Neural progenitor cell (in vitro differentiated cells): ENCODE results near the gene AMBRA1. TPM values are rescaled to one million over a fixed set of nuclear protein-coding genes. Genes with fewer than 3 reads are reported as not detected.

ENCODE experiments used
- DNase-seq: peaks from one replicate; pipeline ENCODE4 v3.0.0-alpha.2; 2016; ENCODE audit warnings: low spot score
- H2AFZ ChIP-seq: fragments of 200-600 bp; sonication (generic); replicated peaks from 2 replicates; pipeline ENCODE4 v1.6.1; 2016; ENCODE audit warnings: antibody characterized with exemption
- H3F3A ChIP-seq: fragments of 200-600 bp; sonication (generic); 2 replicates; pipeline ENCODE4 v1.6.1; 2016; ENCODE audit warnings: antibody characterized with exemption, low read depth
- H3K27ac ChIP-seq: fragments of 200-600 bp; sonication (generic); 2 replicates; pipeline ENCODE4 v1.5.1; 2016; ENCODE audit warnings: mild to moderate bottlenecking
- H3K27me3 ChIP-seq: fragments of 200-600 bp; sonication (generic); 2 replicates; pipeline ENCODE4 v1.6.1; 2016; ENCODE audit warnings: mild to moderate bottlenecking, moderate library complexity
- H3K36me3 ChIP-seq: fragments of 200-600 bp; sonication (generic); 2 replicates; pipeline ENCODE4 v1.5.1; 2016
- H3K4me1 ChIP-seq: fragments of 200-600 bp; sonication (generic); 2 replicates; pipeline ENCODE4 v1.6.1; 2016; ENCODE audit warnings: mixed run types
- H3K4me2 ChIP-seq: fragments of 200-600 bp; sonication (generic); 2 replicates; pipeline ENCODE4 v1.6.1; 2016
- H3K4me3 ChIP-seq: fragments of 200-600 bp; sonication (generic); 2 replicates; pipeline ENCODE4 v1.5.1; 2016
- H3K79me2 ChIP-seq: fragments of 200-600 bp; sonication (generic); 2 replicates; pipeline ENCODE4 v1.6.1; 2016; ENCODE audit warnings: low read depth
- H3K9ac ChIP-seq: fragments of 200-600 bp; sonication (generic); 2 replicates; pipeline ENCODE4 v1.6.1; 2016
- H3K9me3 ChIP-seq: fragments of 200-600 bp; sonication (generic); 2 replicates; pipeline ENCODE4 v1.5.1; 2016; ENCODE audit warnings: low read depth
- H4K20me1 ChIP-seq: fragments of 200-600 bp; sonication (generic); 2 replicates; pipeline ENCODE4 v1.6.1; 2016; ENCODE audit warnings: low read depth
- H3K27ac Mint-ChIP-seq: 3 replicates; pipeline ENCODE4 v1.8.0; 2021; ENCODE audit warnings: mixed read lengths
- H3K27me3 Mint-ChIP-seq: 2 replicates; pipeline ENCODE4 v1.8.0; 2022; ENCODE audit warnings: low read depth, mild to moderate bottlenecking, inconsistent platforms, moderate library complexity, mixed read lengths; ENCODE audit not compliant: insufficient read depth
- H3K36me3 Mint-ChIP-seq: 3 replicates; pipeline ENCODE4 v1.8.0; 2021; ENCODE audit warnings: mixed read lengths
- H3K4me1 Mint-ChIP-seq: 3 replicates; pipeline ENCODE4 v1.8.0; 2021; ENCODE audit warnings: mixed read lengths
- H3K4me3 Mint-ChIP-seq: 3 replicates; pipeline ENCODE4 v1.8.0; 2021; ENCODE audit warnings: mild to moderate bottlenecking, moderate library complexity, mixed read lengths
- H3K9me3 Mint-ChIP-seq: 3 replicates; pipeline ENCODE4 v1.8.0; 2020; ENCODE audit warnings: mixed read lengths
- EZH2 ChIP-seq: fragments of 200-600 bp; sonication (generic); IDR thresholded peaks from 2 replicates; pipeline ENCODE4 v1.6.1; 2017; ENCODE audit warnings: antibody characterized with exemption, mild to moderate bottlenecking, moderate library complexity
- EZH2phosphoT487 ChIP-seq: fragments of 200-600 bp; sonication (generic); IDR thresholded peaks from 2 replicates; pipeline ENCODE4 v1.6.1; 2017; ENCODE audit warnings: antibody characterized with exemption
- total RNA-seq: library from RNA; depleted of rRNA; stranded (reverse); fragments of >200 nt; gene quantifications from 2 replicates; pipeline ENCODE4 v1.2.3, GENCODE V29; 2015; ENCODE audit warnings: low replicate concordance
- TF ChIP-seq, protein P1 (sequence below): fragments of 200-600 bp; sonication (generic); IDR thresholded peaks from 2 replicates; pipeline ENCODE4 v1.5.1; 2017; ENCODE audit warnings: antibody characterized with exemption, mild to moderate bottlenecking

The AMBRA1 gene
- total RNA-seq, 1 donor from 2014 or later, result 20.7 TPM

DNA sequence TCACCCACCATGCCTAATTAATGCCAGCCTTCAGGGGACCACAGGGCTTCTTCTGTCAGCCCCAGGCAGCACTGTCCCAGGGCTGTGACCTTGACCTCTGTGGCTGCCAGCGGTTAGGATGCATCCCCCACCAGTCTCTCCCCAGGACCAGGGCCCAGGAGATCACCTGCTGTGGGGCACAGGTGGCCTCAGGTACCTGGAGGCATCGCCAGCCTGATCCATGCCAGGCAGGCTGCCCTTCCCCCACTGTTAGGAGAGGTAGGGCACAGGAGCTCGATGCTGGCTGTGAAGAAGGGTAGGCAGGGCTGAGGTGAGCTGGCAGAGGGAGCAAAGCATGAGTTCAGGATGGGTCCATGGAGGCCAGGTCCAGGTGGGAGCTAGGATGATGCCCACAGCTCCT, 229.0 kb downstream of the AMBRA1 start:
- TF ChIP-seq EZH2 (no peak), EZH2phosphoT487 (no peak)
- TF ChIP-seq, protein P1, sequence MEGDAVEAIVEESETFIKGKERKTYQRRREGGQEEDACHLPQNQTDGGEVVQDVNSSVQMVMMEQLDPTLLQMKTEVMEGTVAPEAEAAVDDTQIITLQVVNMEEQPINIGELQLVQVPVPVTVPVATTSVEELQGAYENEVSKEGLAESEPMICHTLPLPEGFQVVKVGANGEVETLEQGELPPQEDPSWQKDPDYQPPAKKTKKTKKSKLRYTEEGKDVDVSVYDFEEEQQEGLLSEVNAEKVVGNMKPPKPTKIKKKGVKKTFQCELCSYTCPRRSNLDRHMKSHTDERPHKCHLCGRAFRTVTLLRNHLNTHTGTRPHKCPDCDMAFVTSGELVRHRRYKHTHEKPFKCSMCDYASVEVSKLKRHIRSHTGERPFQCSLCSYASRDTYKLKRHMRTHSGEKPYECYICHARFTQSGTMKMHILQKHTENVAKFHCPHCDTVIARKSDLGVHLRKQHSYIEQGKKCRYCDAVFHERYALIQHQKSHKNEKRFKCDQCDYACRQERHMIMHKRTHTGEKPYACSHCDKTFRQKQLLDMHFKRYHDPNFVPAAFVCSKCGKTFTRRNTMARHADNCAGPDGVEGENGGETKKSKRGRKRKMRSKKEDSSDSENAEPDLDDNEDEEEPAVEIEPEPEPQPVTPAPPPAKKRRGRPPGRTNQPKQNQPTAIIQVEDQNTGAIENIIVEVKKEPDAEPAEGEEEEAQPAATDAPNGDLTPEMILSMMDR, result no peak
- peaks cover 37% of the 10 kb centered on the region for H3K4me1 ChIP-seq
- H3K79me2 ChIP-seq, result peaks cover 28% of the 10 kb centered on the region
- DNase-seq, result no peak
- peaks cover 4% of the 10 kb centered on the region for H3F3A ChIP-seq
- H3K36me3 ChIP-seq, result no peaks in the 10 kb centered on the region
- no peaks in the 10 kb centered on the region for H3K36me3 Mint-ChIP-seq
- no peak overlapping the region for H3K4me2 ChIP-seq
- H4K20me1 ChIP-seq, result peaks cover 71% of the 10 kb centered on the region
- no peak overlapping the region for H3K9ac ChIP-seq
- H3K4me1 Mint-ChIP-seq, result peaks cover 50% of the 10 kb centered on the region
- H3K27me3 Mint-ChIP-seq, result peaks cover 10% of the 10 kb centered on the region
- no peak overlapping the region for H3K27ac Mint-ChIP-seq
- H3K27me3 ChIP-seq, result no peaks in the 10 kb centered on the region
- H3K4me3 ChIP-seq, result no peak overlapping the region
- H3K9me3 Mint-ChIP-seq, result no peaks in the 10 kb centered on the region
- no peak overlapping the region for H2AFZ ChIP-seq
- no peak overlapping the region for H3K4me3 Mint-ChIP-seq
- H3K9me3 ChIP-seq, result no peaks in the 10 kb centered on the region
- H3K27ac ChIP-seq, result no peak overlapping the region

DNA sequence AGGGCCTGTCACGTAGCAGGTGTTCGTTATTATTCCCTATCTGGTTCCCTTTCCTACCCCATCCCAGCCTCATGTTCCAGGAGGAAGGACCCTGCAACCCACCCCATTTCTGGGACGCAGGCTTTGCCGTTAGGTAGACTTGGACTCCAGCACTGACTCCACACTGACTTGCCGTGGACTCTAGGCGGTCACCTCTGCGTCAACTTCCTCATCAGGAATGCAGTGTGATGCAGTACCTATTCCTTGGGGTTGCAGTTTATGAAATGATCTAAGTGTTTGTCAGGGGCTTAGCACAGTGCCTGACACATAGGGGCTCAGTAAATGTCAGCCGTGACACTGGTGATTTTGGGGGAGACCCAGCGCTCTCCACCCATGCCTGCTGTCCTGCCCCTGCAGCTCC, 229.8 kb downstream of the AMBRA1 start:
- no peaks in the 10 kb centered on the region for H3K27me3 ChIP-seq
- peaks cover 34% of the 10 kb centered on the region for H3K4me1 ChIP-seq
- no peak overlapping the region for H3K4me2 ChIP-seq
- H3K27ac Mint-ChIP-seq, result peak overlapping the region; percentile 46
- peaks cover 35% of the 10 kb centered on the region for H3K79me2 ChIP-seq
- H3K36me3 Mint-ChIP-seq, result no peaks in the 10 kb centered on the region
- H3F3A ChIP-seq, result peaks cover 4% of the 10 kb centered on the region
- TF ChIP-seq EZH2phosphoT487 (no peak), EZH2 (no peak)
- TF ChIP-seq, protein P1, result no peak
- peaks cover 10% of the 10 kb centered on the region for H3K27me3 Mint-ChIP-seq
- no peak for DNase-seq
- H3K4me3 Mint-ChIP-seq, result no peak overlapping the region
- no peaks in the 10 kb centered on the region for H3K36me3 ChIP-seq
- H3K9me3 Mint-ChIP-seq, result no peaks in the 10 kb centered on the region
- no peak overlapping the region for H3K27ac ChIP-seq
- H3K9me3 ChIP-seq, result no peaks in the 10 kb centered on the region
- H3K4me3 ChIP-seq, result no peak overlapping the region
- H2AFZ ChIP-seq, result no peak overlapping the region
- H3K9ac ChIP-seq, result no peak overlapping the region
- peaks cover 68% of the 10 kb centered on the region for H4K20me1 ChIP-seq
- H3K4me1 Mint-ChIP-seq, result peaks cover 44% of the 10 kb centered on the region

DNA sequence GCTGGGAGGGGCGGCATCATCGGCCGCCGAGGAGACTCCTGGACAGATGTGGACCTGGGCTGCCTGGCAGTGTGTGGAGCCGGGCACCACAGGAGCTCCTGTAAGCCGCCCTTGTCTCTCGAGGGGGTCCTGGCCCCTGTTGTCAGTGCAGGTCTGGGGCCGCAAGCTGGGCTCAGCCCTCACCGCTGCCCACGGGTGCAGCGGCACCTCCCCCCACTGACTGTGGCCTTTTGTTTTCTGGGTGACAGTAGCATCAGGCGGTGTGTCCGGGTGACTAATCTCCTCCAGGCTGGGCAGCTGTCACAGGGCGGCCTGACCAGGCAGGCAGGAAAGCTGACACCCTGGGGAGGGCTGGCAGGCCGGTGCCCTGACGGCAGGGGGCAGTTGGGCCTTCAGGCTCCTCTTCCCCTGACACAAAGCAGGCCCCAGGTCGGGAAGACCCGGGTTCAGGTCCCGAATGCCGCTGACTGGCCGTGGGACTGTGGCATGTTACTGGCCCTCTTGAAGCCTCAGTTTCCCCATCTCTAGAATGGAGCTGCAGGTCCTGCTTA, 230.3 kb downstream of the AMBRA1 start:
- H3K4me3 ChIP-seq, result no peak overlapping the region
- H2AFZ ChIP-seq, result no peak overlapping the region
- Mint-ChIP-seq H3K4me1 (peaks cover 43% of the 10 kb centered on the region), H3K4me3 (no peak overlapping the region), H3K36me3 (no peaks in the 10 kb centered on the region), H3K9me3 (no peaks in the 10 kb centered on the region), H3K27ac (peak overlapping the region; percentile 46), H3K27me3 (peaks cover 7% of the 10 kb centered on the region)
- H3K9ac ChIP-seq, result no peak overlapping the region
- no peak overlapping the region for H3K4me2 ChIP-seq
- H3K36me3 ChIP-seq, result no peaks in the 10 kb centered on the region
- H3K27ac ChIP-seq, result no peak overlapping the region
- H3K4me1 ChIP-seq, result peaks cover 34% of the 10 kb centered on the region
- peaks cover 4% of the 10 kb centered on the region for H3F3A ChIP-seq
- TF ChIP-seq EZH2 (no peak), EZH2phosphoT487 (no peak)
- peaks cover 64% of the 10 kb centered on the region for H4K20me1 ChIP-seq
- DNase-seq, result no peak
- no peaks in the 10 kb centered on the region for H3K27me3 ChIP-seq
- no peaks in the 10 kb centered on the region for H3K9me3 ChIP-seq
- peaks cover 40% of the 10 kb centered on the region for H3K79me2 ChIP-seq

DNA sequence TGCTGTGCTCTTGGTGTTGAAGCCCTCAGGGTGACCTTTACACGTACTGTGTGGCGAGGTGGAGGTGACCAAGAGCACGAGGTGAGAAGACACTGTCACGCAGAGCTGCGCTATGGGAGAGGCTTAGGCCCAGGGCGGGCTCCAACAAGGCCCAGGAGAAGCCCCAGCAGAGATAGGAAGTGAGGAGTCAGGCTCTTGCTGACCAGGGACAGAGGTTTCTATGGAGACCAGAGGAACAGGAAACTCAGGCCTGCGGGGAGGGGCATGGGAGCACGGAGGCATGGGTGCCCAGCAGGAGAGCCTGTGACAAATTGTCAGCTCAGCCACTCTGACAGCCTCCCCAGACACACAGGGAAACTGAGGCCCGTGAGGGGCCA, 230.8 kb downstream of the AMBRA1 start:
- no peak overlapping the region for H3K4me2 ChIP-seq

More for the DNA sequence above, 230.8 kb downstream of the AMBRA1 start:
- Histone ChIP-seq H3K9ac (no peak overlapping the region), H2AFZ (no peak overlapping the region), H3K4me1 (peaks cover 34% of the 10 kb centered on the region), H4K20me1 (peaks cover 63% of the 10 kb centered on the region), H3K79me2 (peaks cover 45% of the 10 kb centered on the region), H3K36me3 (no peaks in the 10 kb centered on the region), H3K4me3 (no peak overlapping the region), H3K9me3 (no peaks in the 10 kb centered on the region), H3K27ac (no peak overlapping the region), H3F3A (peaks cover 4% of the 10 kb centered on the region), H3K27me3 (no peaks in the 10 kb centered on the region)
- Mint-ChIP-seq H3K27me3 (peaks cover 5% of the 10 kb centered on the region), H3K4me1 (peaks cover 38% of the 10 kb centered on the region), H3K4me3 (peak overlapping the region; percentile 73), H3K9me3 (no peaks in the 10 kb centered on the region), H3K27ac (peak overlapping the region; percentile 92), H3K36me3 (no peaks in the 10 kb centered on the region)
- no peak for DNase-seq
- TF ChIP-seq EZH2 (no peak), EZH2phosphoT487 (no peak)
- TF ChIP-seq, protein P1, result no peak
